ENCODE measurements around the gene MTHFD2. TPM values are rescaled to one million over a fixed set of nuclear protein-coding genes. Genes with fewer than 3 reads are reported as not detected.
"Not testable (repeated sequence)": the region's sequence is repeated elsewhere in the genome, so short reads cannot be mapped to it uniquely, and the experiment has no call there.

The MTHFD2 gene
- total RNA-seq, 2 experiments from 2014 or later: 162 to 164 TPM

- H3K27me3 Mint-ChIP-seq (ENCODE audit: low read depth); H3K27ac Mint-ChIP-seq; H3K4me3 Mint-ChIP-seq; ATAC-seq; H3K9me3 Mint-ChIP-seq (ENCODE audit: insufficient read depth); DNase-seq; POLR2A ChIA-PET; H3K4me1 Mint-ChIP-seq (ENCODE audit: low read depth); H3K36me3 Mint-ChIP-seq (ENCODE audit: low read depth): not testable (repeated sequence)
- CTCF ChIA-PET: interaction anchor here (1.4 kb wide), 1 partner anchor 20 kb away, joined by 4 read pairs; no protein-coding TSS in a partner anchor
Measured at GRCh38 chr2:74229865-74230264, 31.4 kb downstream of the MTHFD2 start.

DNA sequence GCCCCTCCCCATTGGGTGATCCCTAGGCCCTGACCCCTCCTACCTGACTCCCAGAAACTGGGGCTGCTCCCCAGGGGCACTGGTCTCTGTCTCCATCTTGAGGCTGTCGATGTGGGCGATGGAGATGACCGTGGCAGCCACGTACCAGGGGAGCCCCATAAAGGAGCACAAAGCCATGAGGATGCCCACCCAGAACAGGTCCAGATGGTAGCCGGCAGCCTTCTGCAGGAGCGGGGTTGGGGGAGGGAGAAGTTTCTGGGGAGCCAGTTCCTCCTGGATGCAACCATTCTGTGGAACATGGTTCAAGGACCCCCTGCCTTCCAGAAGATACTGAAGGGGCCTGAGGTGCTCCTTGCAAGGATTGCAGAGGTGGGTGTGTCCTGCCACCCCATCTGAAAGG lies 34.0 kb downstream of the MTHFD2 start:
- ChIA-PET POLR2A (no interaction called here), CTCF (no interaction called here)
- DNase-seq: no peak
- no peaks in the 10 kb centered on the region for H3K27me3 Mint-ChIP-seq (ENCODE audit: low read depth)
- H3K9me3 Mint-ChIP-seq (ENCODE audit: insufficient read depth): no peaks in the 10 kb centered on the region
- no peak overlapping the region for H3K4me3 Mint-ChIP-seq
- no peaks in the 10 kb centered on the region for H3K36me3 Mint-ChIP-seq (ENCODE audit: low read depth)
- H3K4me1 Mint-ChIP-seq (ENCODE audit: low read depth): peaks cover 2% of the 10 kb centered on the region
- no peak for ATAC-seq
- H3K27ac Mint-ChIP-seq: no peak overlapping the region

DNA sequence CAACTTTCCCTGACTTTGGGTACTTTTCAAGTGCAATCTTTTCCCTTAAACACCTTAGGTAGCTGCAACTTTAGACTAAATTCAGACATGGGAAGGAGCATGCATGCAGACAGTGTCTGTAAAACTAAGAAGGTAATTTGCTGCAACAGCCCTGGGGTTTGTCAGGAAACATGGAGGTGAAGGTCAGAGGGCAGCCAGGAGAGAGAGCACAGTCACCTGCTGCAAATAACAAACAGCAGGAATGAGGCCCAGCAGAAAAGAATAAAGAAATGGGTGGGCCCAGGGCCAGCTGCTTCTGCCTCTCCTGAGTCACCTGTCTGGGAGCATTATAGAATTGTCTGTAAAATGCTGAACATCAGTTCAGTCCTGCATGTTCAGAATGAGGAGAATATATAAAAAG lies 35.2 kb downstream of the MTHFD2 start:
- peaks cover 2% of the 10 kb centered on the region for H3K4me1 Mint-ChIP-seq (ENCODE audit: low read depth)
- H3K27me3 Mint-ChIP-seq (ENCODE audit: low read depth): no peaks in the 10 kb centered on the region
- H3K27ac Mint-ChIP-seq: no peak overlapping the region
- ChIA-PET CTCF (interaction anchor here (2.1 kb wide), 1 partner anchor 16 kb away, joined by 7 read pairs; no protein-coding TSS in a partner anchor), POLR2A (no interaction called here)
- no peaks in the 10 kb centered on the region for H3K9me3 Mint-ChIP-seq (ENCODE audit: insufficient read depth)
- H3K4me3 Mint-ChIP-seq: no peak overlapping the region
- no peaks in the 10 kb centered on the region for H3K36me3 Mint-ChIP-seq (ENCODE audit: low read depth)
- ATAC-seq (no peak), DNase-seq (no peak)

DNA sequence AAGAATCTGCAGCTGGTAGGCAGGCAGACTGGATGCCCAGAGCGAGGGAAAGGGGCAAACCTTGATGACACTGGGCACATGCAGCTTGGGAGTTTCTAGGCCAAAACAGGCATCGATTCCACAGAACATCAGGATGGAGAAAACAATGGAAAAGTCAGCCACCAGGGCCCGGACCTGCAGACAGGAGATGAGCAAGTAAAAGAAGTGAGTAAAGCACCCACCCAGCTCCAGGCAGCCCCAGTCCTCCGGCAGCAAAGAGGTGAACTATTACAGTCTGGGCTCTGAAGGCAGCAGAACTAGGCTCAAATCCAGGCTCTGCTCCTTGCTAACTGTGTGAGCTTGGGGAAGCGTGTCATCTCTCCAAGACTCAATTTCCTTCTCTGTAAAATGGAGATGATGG lies 36.6 kb downstream of the MTHFD2 start:
- Mint-ChIP-seq H3K4me1 (ENCODE audit: low read depth) (peaks cover 2% of the 10 kb centered on the region), H3K36me3 (ENCODE audit: low read depth) (no peaks in the 10 kb centered on the region), H3K9me3 (ENCODE audit: insufficient read depth) (no peaks in the 10 kb centered on the region), H3K4me3 (no peak overlapping the region), H3K27ac (no peak overlapping the region), H3K27me3 (ENCODE audit: low read depth) (no peaks in the 10 kb centered on the region)
- DNase-seq (no peak), ATAC-seq (no peak)
- ChIA-PET POLR2A (no interaction called here), CTCF (interaction anchor here (1.1 to 2.1 kb wide), 2 partner anchors 15 to 100 kb away, joined by 4 to 7 read pairs; no protein-coding TSS in a partner anchor)

DNA sequence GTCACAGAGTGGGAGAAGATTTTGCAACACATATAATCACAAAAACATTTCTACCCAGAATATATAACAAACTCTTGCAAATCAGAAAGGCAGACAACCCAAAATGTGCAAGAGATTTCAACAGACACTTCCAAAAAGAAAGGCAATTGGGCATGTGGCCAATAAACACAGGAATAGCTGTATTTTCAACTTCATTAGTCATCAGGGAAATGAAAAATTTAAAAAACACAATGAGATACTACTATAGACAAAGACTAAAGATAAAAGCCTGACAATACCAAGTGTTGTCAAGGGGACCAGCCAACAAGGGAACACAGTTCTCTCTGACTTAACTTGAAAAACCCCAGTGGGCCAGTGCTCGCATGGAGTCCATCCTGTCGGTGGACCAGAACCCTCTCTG lies 40.5 kb downstream of the MTHFD2 start:
- Mint-ChIP-seq H3K4me1 (ENCODE audit: low read depth) (peaks cover 2% of the 10 kb centered on the region), H3K27ac (no peak overlapping the region), H3K9me3 (ENCODE audit: insufficient read depth) (no peaks in the 10 kb centered on the region), H3K36me3 (ENCODE audit: low read depth) (no peaks in the 10 kb centered on the region), H3K27me3 (ENCODE audit: low read depth) (no peaks in the 10 kb centered on the region), H3K4me3 (no peak overlapping the region)
- DNase-seq (no peak), ATAC-seq (no peak)
- POLR2A ChIA-PET: no interaction called here
- CTCF ChIA-PET: interaction anchor here (1.6 to 1.9 kb wide), 2 partner anchors 11 to 96 kb away, joined by 8 to 13 read pairs; no protein-coding TSS in a partner anchor

DNA sequence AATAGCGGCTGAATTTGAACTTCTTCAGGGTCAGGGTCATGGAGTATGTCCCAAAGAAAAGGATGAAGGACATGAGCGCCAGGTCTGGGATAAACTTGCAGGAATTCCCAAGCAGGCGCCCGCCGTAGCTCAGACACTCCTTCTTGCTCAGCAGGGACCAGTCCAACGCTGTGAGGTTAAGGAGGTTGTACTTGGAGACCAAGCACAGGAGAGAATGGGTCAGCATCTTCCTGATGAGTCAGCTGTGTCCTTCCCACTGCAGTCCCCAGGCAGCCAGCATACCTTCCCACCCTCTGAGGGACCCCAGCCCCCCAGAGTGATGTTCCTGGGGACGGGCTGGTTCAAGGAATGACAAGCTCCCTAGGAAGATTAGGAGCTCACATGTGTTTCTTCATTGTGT lies 40.9 kb downstream of the MTHFD2 start:
- no peak overlapping the region for H3K27ac Mint-ChIP-seq
- DNase-seq (no peak), ATAC-seq (no peak)
- H3K27me3 Mint-ChIP-seq (ENCODE audit: low read depth): no peaks in the 10 kb centered on the region
- H3K4me1 Mint-ChIP-seq (ENCODE audit: low read depth): peaks cover 2% of the 10 kb centered on the region
- H3K9me3 Mint-ChIP-seq (ENCODE audit: insufficient read depth): no peaks in the 10 kb centered on the region
- POLR2A ChIA-PET: no interaction called here
- CTCF ChIA-PET: interaction anchor here (1.6 to 1.9 kb wide), 2 partner anchors 11 to 96 kb away, joined by 8 to 13 read pairs; no protein-coding TSS in a partner anchor
- H3K36me3 Mint-ChIP-seq (ENCODE audit: low read depth): no peaks in the 10 kb centered on the region
- no peak overlapping the region for H3K4me3 Mint-ChIP-seq

DNA sequence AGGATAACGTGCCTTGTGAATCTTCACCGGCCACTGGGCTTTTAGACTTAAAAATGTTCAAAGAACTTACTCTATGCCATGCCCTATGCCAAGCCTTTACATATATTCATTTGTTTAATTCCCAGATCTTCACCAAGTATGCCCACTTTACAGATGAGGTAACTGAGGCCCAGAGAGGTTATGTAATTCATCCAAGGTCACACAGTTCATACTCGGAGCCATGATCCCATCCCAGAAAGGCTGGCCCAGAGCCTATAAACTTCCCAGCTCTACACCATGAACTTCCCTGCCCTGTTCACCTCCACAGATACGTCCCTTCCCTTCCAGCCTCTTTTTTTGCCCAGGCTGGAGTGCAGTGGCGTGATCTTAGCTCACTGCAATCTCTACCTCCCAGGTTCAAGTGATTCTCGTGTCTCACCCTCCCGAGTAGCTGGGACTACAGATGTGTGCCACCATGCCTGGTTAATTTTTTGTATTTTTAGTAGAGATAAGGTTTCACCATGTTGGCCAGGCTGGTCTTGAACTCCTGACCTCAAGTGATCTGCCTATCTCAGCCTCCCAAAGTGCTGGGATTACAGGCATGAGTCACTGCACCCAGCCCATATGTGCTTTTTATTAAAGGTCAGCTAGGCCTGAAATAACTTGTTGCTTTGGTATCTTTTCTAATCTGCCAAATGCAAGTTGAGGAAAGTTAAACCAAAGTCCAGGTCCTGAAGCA lies 44.1 kb downstream of the MTHFD2 start:
- Mint-ChIP-seq H3K4me1 (ENCODE audit: low read depth) (no peaks in the 10 kb centered on the region), H3K27ac (no peak overlapping the region), H3K27me3 (ENCODE audit: low read depth) (no peaks in the 10 kb centered on the region), H3K9me3 (ENCODE audit: insufficient read depth) (no peaks in the 10 kb centered on the region), H3K4me3 (no peak overlapping the region), H3K36me3 (ENCODE audit: low read depth) (no peaks in the 10 kb centered on the region)
- CTCF ChIA-PET: interaction anchor here (3.1 kb wide), 1 partner anchor 8 kb away, joined by 20 read pairs; no protein-coding TSS in a partner anchor
- POLR2A ChIA-PET: no interaction called here
- DNase-seq (no peak), ATAC-seq (no peak)

DNA sequence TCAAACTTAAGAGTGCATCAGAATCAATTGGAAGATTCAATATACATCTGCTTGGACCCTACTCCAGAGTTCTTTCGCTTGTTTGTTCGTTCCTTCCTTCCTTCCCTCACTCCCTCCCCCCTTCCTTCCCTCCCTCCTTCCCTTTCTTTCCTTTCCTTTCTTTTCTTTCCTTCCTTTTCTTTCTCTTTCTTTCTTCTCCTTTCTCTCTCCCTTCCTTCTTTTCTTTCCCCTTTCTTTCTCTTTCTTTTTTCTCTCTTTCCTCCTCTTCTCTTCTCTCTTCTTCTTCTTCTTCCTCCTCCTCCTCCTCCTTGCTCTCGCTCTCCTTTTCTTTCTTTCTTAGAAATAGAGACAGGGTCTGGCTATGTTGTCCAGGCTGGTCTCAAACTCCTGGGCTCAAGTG lies 45.9 kb downstream of the MTHFD2 start:
- no peak overlapping the region for H3K27ac Mint-ChIP-seq
- H3K27me3 Mint-ChIP-seq (ENCODE audit: low read depth): no peaks in the 10 kb centered on the region
- H3K9me3 Mint-ChIP-seq (ENCODE audit: insufficient read depth): no peaks in the 10 kb centered on the region
- no peaks in the 10 kb centered on the region for H3K36me3 Mint-ChIP-seq (ENCODE audit: low read depth)
- CTCF ChIA-PET: no interaction called here
- ATAC-seq: no peak
- H3K4me1 Mint-ChIP-seq (ENCODE audit: low read depth): no peaks in the 10 kb centered on the region
- no peak overlapping the region for H3K4me3 Mint-ChIP-seq
- POLR2A ChIA-PET: no interaction called here
- DNase-seq: no peak

- ChIA-PET CTCF (interaction anchor here (1.7 to 2.1 kb wide), 3 partner anchors 88 to 341 kb away, joined by 4 to 19 read pairs (median 5); no protein-coding TSS in a partner anchor), POLR2A (no interaction called here)
- Mint-ChIP-seq H3K27me3 (ENCODE audit: low read depth) (no peaks in the 10 kb centered on the region), H3K36me3 (ENCODE audit: low read depth) (no peaks in the 10 kb centered on the region), H3K27ac (no peak overlapping the region), H3K4me3 (no peak overlapping the region), H3K4me1 (ENCODE audit: low read depth) (peaks cover 2% of the 10 kb centered on the region), H3K9me3 (ENCODE audit: insufficient read depth) (no peaks in the 10 kb centered on the region)
- DNase-seq (no peak), ATAC-seq (no peak)
Measured at GRCh38 chr2:74246496-74247195, 48.2 kb downstream of the MTHFD2 start.

DNA sequence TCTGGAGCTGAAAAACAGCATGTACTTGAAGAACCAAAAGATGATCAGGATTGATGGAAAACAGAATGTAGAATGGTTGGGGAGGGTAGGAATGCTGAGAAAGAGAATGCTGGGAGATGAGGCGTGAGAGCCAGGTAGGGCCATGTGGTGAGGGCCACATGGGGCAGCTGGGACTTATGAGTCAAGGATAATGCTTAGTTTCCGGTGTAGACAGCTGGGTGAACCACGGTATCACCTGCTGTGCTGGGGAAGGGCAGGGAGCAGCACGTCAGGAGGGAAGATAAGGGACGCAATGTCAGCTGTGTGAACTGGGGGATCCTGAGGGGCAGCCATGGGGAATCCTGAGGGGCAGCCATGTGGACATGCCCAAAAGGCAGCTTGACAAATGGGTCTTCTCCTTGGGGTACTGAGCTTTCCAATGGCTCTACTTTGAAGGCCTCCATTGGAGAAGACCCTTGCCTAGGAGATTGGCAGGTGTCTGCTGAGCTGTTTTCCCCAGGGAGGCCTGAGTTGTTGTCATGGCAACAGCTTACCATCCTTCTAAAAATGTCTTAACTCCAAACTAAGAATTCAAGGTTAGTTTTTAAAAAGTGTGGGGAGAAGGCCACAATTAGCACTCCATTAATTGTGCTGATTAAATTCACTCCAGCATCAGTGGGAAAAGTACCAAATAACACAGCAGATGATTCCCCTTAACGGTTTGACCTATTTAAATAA lies 51.1 kb downstream of the MTHFD2 start:
- ChIA-PET CTCF (interaction anchor here (0.6 to 4.9 kb wide), 62 partner anchors 8 to 426 kb away, joined by 3 to 121 read pairs (median 4); partner anchors contain the start of genes MOB1A, MRPL53, MTHFD2 and STAMBP), POLR2A (interaction anchor here (1.1 kb wide), 1 partner anchor 86 kb away, joined by 4 read pairs; no protein-coding TSS in a partner anchor)
- no peaks in the 10 kb centered on the region for H3K27me3 Mint-ChIP-seq (ENCODE audit: low read depth)
- DNase-seq (no peak), ATAC-seq (no peak)
- H3K4me3 Mint-ChIP-seq: no peak overlapping the region
- H3K27ac Mint-ChIP-seq: no peak overlapping the region
- peaks cover 2% of the 10 kb centered on the region for H3K4me1 Mint-ChIP-seq (ENCODE audit: low read depth)
- no peaks in the 10 kb centered on the region for H3K9me3 Mint-ChIP-seq (ENCODE audit: insufficient read depth)
- H3K36me3 Mint-ChIP-seq (ENCODE audit: low read depth): no peaks in the 10 kb centered on the region

GRCh38 chr2:74250189-74250631 lies 51.8 kb downstream of the MTHFD2 start:
- no peak overlapping the region for H3K27ac Mint-ChIP-seq

More at GRCh38 chr2:74250189-74250631, 51.8 kb downstream of the MTHFD2 start:
- peaks cover 2% of the 10 kb centered on the region for H3K4me1 Mint-ChIP-seq (ENCODE audit: low read depth)
- peak; percentile 68 for DNase-seq
- ChIA-PET POLR2A (interaction anchor here (1.1 kb wide), 1 partner anchor 85 kb away, joined by 4 read pairs; no protein-coding TSS in a partner anchor), CTCF (interaction anchor here (0.6 to 4.9 kb wide), 58 partner anchors 9 to 426 kb away, joined by 3 to 121 read pairs (median 5); partner anchors contain the start of genes MOB1A, MTHFD2, STAMBP and WBP1)
- H3K4me3 Mint-ChIP-seq: no peak overlapping the region
- no peaks in the 10 kb centered on the region for H3K9me3 Mint-ChIP-seq (ENCODE audit: insufficient read depth)
- peak; percentile 77 for ATAC-seq
- no peaks in the 10 kb centered on the region for H3K27me3 Mint-ChIP-seq (ENCODE audit: low read depth)
- no peaks in the 10 kb centered on the region for H3K36me3 Mint-ChIP-seq (ENCODE audit: low read depth)

All from activated CD8-positive, alpha-beta T cell treated with anti-CD3 and anti-CD28 coated beads, Interleukin-2, amount 10 ng/mL, durations not matched to agents 7 days and 5 days (primary cell).